ENCODE data around the gene FGFRL1.

Gene FGFRL1

GRCh38 chr4:1014291-1015167 lies 3.1 kb downstream of the FGFRL1 start:
- no peak overlapping the region for H3K4me3 ChIP-seq (ENCODE audit: low read depth, low read length)
- no peak for DNase-seq (ENCODE audit: low read depth)
- TF ChIP-seq CTCF (IDR thresholded peaks at IDR 0.05; ENCODE audit: insufficient read depth, low read depth, low read length, missing control alignments): no peak

- no peak for DNase-seq (ENCODE audit: low read depth)
- TF ChIP-seq CTCF (IDR thresholded peaks at IDR 0.05; ENCODE audit: insufficient read depth, low read depth, low read length, missing control alignments): peak; percentile 2
Observed at GRCh38 chr4:1015179-1015578, 3.8 kb downstream of the FGFRL1 start.

GRCh38 chr4:1015746-1016145 lies 4.3 kb downstream of the FGFRL1 start:
- no peak for TF ChIP-seq CTCF (IDR thresholded peaks at IDR 0.05; ENCODE audit: insufficient read depth, low read depth, low read length, missing control alignments)
- H3K4me3 ChIP-seq (ENCODE audit: low read depth, low read length): no peak overlapping the region
- no peak for DNase-seq (ENCODE audit: low read depth)

More at GRCh38 chr4:1015179-1015578, 3.8 kb downstream of the FGFRL1 start:
- H3K4me3 ChIP-seq (ENCODE audit: low read depth, low read length): no peak overlapping the region

GRCh38 chr4:1017211-1017610 lies 5.8 kb downstream of the FGFRL1 start:
- no peak for DNase-seq (ENCODE audit: low read depth)
- TF ChIP-seq CTCF (IDR thresholded peaks at IDR 0.05; ENCODE audit: insufficient read depth, low read depth, low read length, missing control alignments): no peak
- no peak overlapping the region for H3K4me3 ChIP-seq (ENCODE audit: low read depth, low read length)

GRCh38 chr4:1017706-1018105 lies 6.3 kb downstream of the FGFRL1 start:
- no peak for DNase-seq (ENCODE audit: low read depth)
- TF ChIP-seq CTCF (IDR thresholded peaks at IDR 0.05; ENCODE audit: insufficient read depth, low read depth, low read length, missing control alignments): no peak
- no peak overlapping the region for H3K4me3 ChIP-seq (ENCODE audit: low read depth, low read length)

- no peak for TF ChIP-seq CTCF (IDR thresholded peaks at IDR 0.05; ENCODE audit: insufficient read depth, low read depth, low read length, missing control alignments)
- DNase-seq (ENCODE audit: low read depth): no peak
- H3K4me3 ChIP-seq (ENCODE audit: low read depth, low read length): no peak overlapping the region
Observed at GRCh38 chr4:1018147-1019020, 7.0 kb downstream of the FGFRL1 start.

Data from GM12865 (cell line).